AG09319 (cell line): ENCODE results near the gene NRG2.

Source experiments
- DNase-seq: peaks from one replicate; pipeline ENCODE4 v3.0.0-alpha.2; 2010; ENCODE audit warnings: low read depth; ENCODE audit errors: extremely low read depth
- CTCF ChIP-seq: IDR thresholded peaks from 2 replicates; pipeline ENCODE4 v1.5.1; 2011; ENCODE audit warnings: low read depth, mild to moderate bottlenecking, inconsistent platforms, low read length, moderate library complexity

The NRG2 gene

GRCh38 chr5:139919308-139919707 is 123.8 kb downstream of the NRG2 start:
- no peak for DNase-seq
- no peak for TF ChIP-seq CTCF

GRCh38 chr5:139915834-139916233 is 127.3 kb downstream of the NRG2 start:
- DNase-seq: no peak
- no peak for TF ChIP-seq CTCF

GRCh38 chr5:139915266-139915665 is 127.8 kb downstream of the NRG2 start:
- no peak for DNase-seq
- no peak for TF ChIP-seq CTCF

GRCh38 chr5:139914218-139914807 is 128.8 kb downstream of the NRG2 start:
- no peak for DNase-seq
- TF ChIP-seq CTCF: no peak

- no peak for TF ChIP-seq CTCF
- no peak for DNase-seq
Observed at GRCh38 chr5:139912804-139913203, 130.3 kb downstream of the NRG2 start.

- no peak for DNase-seq
- no peak for TF ChIP-seq CTCF
Observed at GRCh38 chr5:139912158-139912557, 130.9 kb downstream of the NRG2 start.

- no peak for TF ChIP-seq CTCF
- no peak for DNase-seq
Observed at GRCh38 chr5:139911425-139912120, 131.5 kb downstream of the NRG2 start.
